Ectodermal cell (in vitro differentiated cells): Measurements from ENCODE around the gene P3H4.

Experiments used
- H3K27ac ChIP-seq: 2 replicates; pipeline ENCODE4 v1.7.0; 2013; ENCODE audit warnings: mild to moderate bottlenecking, low read depth, low read length; ENCODE audit not compliant: insufficient read depth, poor library complexity, severe bottlenecking
- H3K27me3 ChIP-seq: 2 replicates; pipeline ENCODE4 v1.7.0; 2013; ENCODE audit warnings: mild to moderate bottlenecking, low read length; ENCODE audit not compliant: insufficient read depth, control insufficient read depth, poor library complexity, severe bottlenecking
- H3K36me3 ChIP-seq: one replicate; pipeline ENCODE4 v1.7.0; 2013; ENCODE audit warnings: low read length; ENCODE audit not compliant: control insufficient read depth, insufficient read depth
- H3K4me1 ChIP-seq: one replicate; pipeline ENCODE4 v1.7.0; 2013; ENCODE audit warnings: low read length; ENCODE audit not compliant: control insufficient read depth, insufficient read depth
- H3K4me3 ChIP-seq: 2 replicates; pipeline ENCODE4 v1.7.0; 2013; ENCODE audit warnings: low read depth, low read length, control low read depth; ENCODE audit not compliant: insufficient read depth
- H3K9me3 ChIP-seq: 2 replicates; pipeline ENCODE4 v1.7.0; 2013; ENCODE audit warnings: mild to moderate bottlenecking, low read length, moderate library complexity; ENCODE audit not compliant: control insufficient read depth
- whole genome bisulfite sequencing, 2 experiments: methylation state at CpG; one replicate each; pipeline ENCODE4 v1.1.7; 2013; ENCODE audit warnings: missing lambda C conversion rate in 2 of 2; 5-methylcytosine and 5-hydroxymethylcytosine counted together

The P3H4 gene

GRCh38 chr17:41792845-41793783 is 18.6 kb downstream of the P3H4 start:
- peak overlapping the region; percentile 60 for H3K27ac ChIP-seq
- H3K36me3 ChIP-seq: no peaks in the 10 kb centered on the region
- H3K4me1 ChIP-seq: peaks cover 21% of the 10 kb centered on the region
- 37 to 39% methylated on average over 22 of the region's 22 CpGs for WGBS, 2 experiments
- no peak overlapping the region for H3K4me3 ChIP-seq
- H3K9me3 ChIP-seq: no peaks in the 10 kb centered on the region
- H3K27me3 ChIP-seq: no peaks in the 10 kb centered on the region

GRCh38 chr17:41787021-41787418 is 24.7 kb downstream of the P3H4 start:
- no peak overlapping the region for H3K4me3 ChIP-seq
- no peaks in the 10 kb centered on the region for H3K9me3 ChIP-seq
- no peak overlapping the region for H3K27ac ChIP-seq
- H3K36me3 ChIP-seq: no peaks in the 10 kb centered on the region
- WGBS, 2 experiments: 30 to 39% methylated on average over 3 to 4 of the region's 4 CpGs
- peaks cover 9% of the 10 kb centered on the region for H3K4me1 ChIP-seq
- no peaks in the 10 kb centered on the region for H3K27me3 ChIP-seq

GRCh38 chr17:41786227-41787020 is 25.3 kb downstream of the P3H4 start, which contains the start of gene JUP:
Gene JUP, minus strand, starts transcription at chr17:41786711. Its CDS starts 14,857 bp downstream, at chr17:41771854.
- no peaks in the 10 kb centered on the region for H3K36me3 ChIP-seq
- H3K4me1 ChIP-seq: peaks cover 15% of the 10 kb centered on the region
- H3K4me3 ChIP-seq: peak within 1 kb of the TSS; percentile 75
- 0% methylated on average over 79 of the region's 79 CpGs for WGBS, 2 experiments
- H3K27me3 ChIP-seq: no peaks in the 10 kb centered on the region
- no peaks in the 10 kb centered on the region for H3K9me3 ChIP-seq
- peak within 1 kb of the TSS; percentile 82 for H3K27ac ChIP-seq

DNA sequence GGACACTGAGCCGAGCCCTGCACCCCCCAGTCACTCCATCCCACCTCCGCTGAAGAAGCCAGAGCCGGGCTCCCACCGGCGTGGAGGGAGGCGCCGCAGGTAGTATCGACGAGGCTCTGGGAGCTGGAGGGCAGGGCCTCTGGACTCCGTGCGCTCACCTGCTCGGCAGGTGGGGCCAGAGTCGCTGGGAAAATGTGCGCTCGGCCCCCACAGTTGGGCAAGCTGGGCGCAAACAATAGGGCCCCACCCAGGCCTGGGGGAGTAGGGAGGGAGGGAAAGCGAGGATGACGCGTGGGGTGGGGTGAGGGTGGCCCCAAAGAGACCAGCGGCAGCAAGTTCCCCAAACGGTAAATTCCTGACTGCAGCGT is 25.9 kb downstream of the P3H4 start:
- H3K4me3 ChIP-seq: peak overlapping the region; percentile 75
- H3K9me3 ChIP-seq: no peaks in the 10 kb centered on the region
- WGBS, 2 experiments: 0 to 1% methylated on average over 22 of the region's 22 CpGs
- H3K27me3 ChIP-seq: no peaks in the 10 kb centered on the region
- no peaks in the 10 kb centered on the region for H3K36me3 ChIP-seq
- H3K27ac ChIP-seq: peak overlapping the region; percentile 82
- H3K4me1 ChIP-seq: peaks cover 17% of the 10 kb centered on the region

- H3K4me3 ChIP-seq: peak overlapping the region; percentile 75
- H3K27ac ChIP-seq: peak overlapping the region; percentile 90
- no peaks in the 10 kb centered on the region for H3K9me3 ChIP-seq
- H3K27me3 ChIP-seq: no peaks in the 10 kb centered on the region
- peaks cover 17% of the 10 kb centered on the region for H3K4me1 ChIP-seq
- 0 to 1% methylated on average over 11 to 12 of the region's 13 CpGs for WGBS, 2 experiments
- no peaks in the 10 kb centered on the region for H3K36me3 ChIP-seq
Observed at GRCh38 chr17:41785091-41785858, 26.5 kb downstream of the P3H4 start.

DNA sequence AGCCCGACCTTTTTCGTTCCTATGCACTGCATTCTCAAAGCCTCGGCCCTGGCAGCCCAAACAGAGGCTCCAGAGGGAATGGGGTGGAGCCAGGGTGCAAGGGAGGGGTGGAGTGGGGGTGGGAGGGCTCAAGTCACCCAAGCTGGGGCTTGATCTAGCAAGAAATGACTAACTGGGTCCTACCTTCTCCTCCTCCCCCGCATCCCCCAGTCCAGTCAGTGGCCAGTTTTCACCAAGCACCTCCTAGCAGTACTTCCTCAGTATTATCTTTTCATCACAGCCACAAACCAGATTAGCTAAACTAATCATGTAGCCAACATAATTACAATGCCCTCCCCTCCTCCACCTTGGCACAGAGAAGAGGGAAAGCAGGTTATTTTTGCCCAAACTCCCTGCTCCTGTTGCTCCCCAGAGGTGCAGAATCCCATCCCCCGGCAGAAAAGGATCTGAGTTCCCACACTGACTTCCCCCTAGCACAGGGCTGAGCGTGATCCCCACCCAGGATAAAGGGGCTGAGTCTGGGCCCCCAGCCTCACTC is 27.5 kb downstream of the P3H4 start:
- Histone ChIP-seq H3K27me3 (no peaks in the 10 kb centered on the region), H3K4me1 (peaks cover 17% of the 10 kb centered on the region), H3K36me3 (no peaks in the 10 kb centered on the region), H3K4me3 (peak overlapping the region; percentile 75), H3K27ac (peak overlapping the region; percentile 90), H3K9me3 (no peaks in the 10 kb centered on the region)
- 5 to 7% methylated on average over 6 of the region's 6 CpGs for WGBS, 2 experiments

- no peak overlapping the region for H3K27ac ChIP-seq
- 90 to 93% methylated on average over 4 of the region's 4 CpGs for WGBS, 2 experiments
- H3K27me3 ChIP-seq: no peaks in the 10 kb centered on the region
- no peaks in the 10 kb centered on the region for H3K36me3 ChIP-seq
- peaks cover 27% of the 10 kb centered on the region for H3K4me1 ChIP-seq
- H3K9me3 ChIP-seq: no peaks in the 10 kb centered on the region
- no peak overlapping the region for H3K4me3 ChIP-seq
Observed at GRCh38 chr17:41782142-41782541, 29.6 kb downstream of the P3H4 start.

DNA sequence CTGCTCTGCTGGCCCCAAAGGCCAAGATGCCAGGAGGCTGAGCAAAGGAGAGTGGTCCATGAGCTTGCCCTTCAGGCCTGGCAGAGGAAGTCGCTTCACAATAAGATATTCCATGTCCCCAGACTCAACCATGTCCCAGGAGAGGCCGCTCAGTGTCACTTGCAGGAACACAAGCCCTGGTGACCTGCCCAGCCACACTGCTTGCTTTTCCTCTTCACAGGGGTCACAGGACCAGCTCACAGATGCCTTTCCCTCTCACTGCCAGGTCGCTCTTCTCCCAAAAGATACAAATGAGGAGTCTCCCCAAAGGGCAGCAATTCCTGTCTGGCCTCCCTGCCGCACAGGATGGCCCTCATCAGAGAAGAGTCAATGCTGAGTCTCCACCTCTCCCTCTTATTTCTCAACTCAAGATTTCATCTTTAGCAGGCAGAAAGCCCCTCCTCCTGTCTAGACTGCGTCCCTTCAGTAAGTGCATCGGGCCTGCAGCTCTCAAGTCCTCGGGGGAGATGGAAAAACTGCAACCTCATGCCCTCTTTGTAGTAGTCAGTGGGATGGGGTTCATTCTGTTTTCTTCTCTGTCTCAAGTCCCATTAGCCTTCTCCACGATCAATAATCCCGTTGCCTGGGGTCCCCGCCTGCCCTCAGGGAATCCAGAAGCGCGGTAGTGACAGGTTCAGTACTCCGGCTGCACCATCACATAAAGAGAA is 30.2 kb downstream of the P3H4 start:
- H3K27me3 ChIP-seq: no peaks in the 10 kb centered on the region
- no peak overlapping the region for H3K27ac ChIP-seq
- no peak overlapping the region for H3K4me3 ChIP-seq
- H3K9me3 ChIP-seq: no peaks in the 10 kb centered on the region
- WGBS, 2 experiments: 87 to 93% methylated on average over 13 of the region's 13 CpGs
- H3K36me3 ChIP-seq: no peaks in the 10 kb centered on the region
- peaks cover 32% of the 10 kb centered on the region for H3K4me1 ChIP-seq

- Histone ChIP-seq H3K4me1 (peaks cover 44% of the 10 kb centered on the region), H3K27ac (no peak overlapping the region), H3K27me3 (no peaks in the 10 kb centered on the region), H3K36me3 (no peaks in the 10 kb centered on the region), H3K9me3 (no peaks in the 10 kb centered on the region), H3K4me3 (no peak overlapping the region)
- 97 to 100% methylated on average over 1 of the region's 1 CpG for WGBS, 2 experiments
Observed at GRCh38 chr17:41779954-41780353, 31.8 kb downstream of the P3H4 start.
